Mesenteric fat pad (tissue), 1 donor: ENCODE measurements around the gene LAMTOR5. TPM values are rescaled to one million over a fixed set of nuclear protein-coding genes. Genes with fewer than 3 reads are reported as not detected.
"Not testable (repeated sequence)": the region's sequence is repeated elsewhere in the genome, so short reads cannot be mapped to it uniquely, and the experiment has no call there.

Source experiments
- DNase-seq: peaks from one replicate; pipeline ENCODE4 v3.0.0-alpha.2; 2020; ENCODE audit warnings: low spot score
- total RNA-seq: library from RNA; stranded (reverse); fragmentation: NEBNext Ultra II Directional; extraction: Animal tissue kit (Norgen Biotek cat#: 25700); gene quantifications from one replicate; pipeline ENCODE4 v1.2.1, GENCODE V29; 2021
- donor health status: DM: yes; HTN: yes; CAD: no.

The LAMTOR5 gene
- total RNA-seq, 1 donor from 2014 or later: 134 TPM

DNA sequence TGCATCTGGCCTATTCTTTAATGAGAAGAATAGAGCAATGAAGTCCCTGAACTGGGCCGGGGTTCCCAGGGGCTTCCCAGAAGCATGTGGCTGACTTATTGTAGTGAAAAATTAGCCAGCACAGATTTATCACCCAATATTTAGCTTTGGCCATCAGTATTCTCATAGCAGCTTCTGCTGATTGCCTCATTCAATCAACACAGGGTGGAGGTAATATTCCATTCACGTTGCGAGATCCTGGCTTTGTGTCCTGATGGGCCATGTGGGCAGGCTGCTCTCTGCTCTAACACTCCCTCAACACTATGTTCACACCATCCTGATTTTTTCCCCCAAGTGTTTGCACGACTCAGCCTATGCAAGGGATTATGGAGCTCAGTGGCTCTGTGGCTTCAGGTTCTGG is 21.5 kb upstream of the LAMTOR5 start:
- no peak for DNase-seq

DNA sequence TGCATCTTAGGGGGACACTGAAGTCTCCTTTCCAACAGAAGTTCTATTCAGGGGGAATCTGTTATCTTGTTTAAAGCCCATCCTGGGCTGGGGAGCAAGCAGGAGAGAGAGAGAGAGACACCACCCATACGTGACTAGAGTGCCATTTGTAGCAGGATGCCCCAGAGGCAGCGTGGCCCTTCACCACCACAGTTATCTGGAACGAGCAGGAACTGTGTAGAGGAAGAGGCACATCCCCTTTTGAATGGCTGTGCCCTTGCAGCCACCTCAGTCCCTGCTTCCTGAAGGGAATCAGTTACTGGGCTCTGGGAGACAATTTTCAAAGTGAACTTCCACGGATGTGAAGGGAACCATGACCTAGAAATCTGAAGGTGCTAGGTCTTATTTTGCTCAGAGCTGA is 19.4 kb upstream of the LAMTOR5 start:
- no peak for DNase-seq

DNA sequence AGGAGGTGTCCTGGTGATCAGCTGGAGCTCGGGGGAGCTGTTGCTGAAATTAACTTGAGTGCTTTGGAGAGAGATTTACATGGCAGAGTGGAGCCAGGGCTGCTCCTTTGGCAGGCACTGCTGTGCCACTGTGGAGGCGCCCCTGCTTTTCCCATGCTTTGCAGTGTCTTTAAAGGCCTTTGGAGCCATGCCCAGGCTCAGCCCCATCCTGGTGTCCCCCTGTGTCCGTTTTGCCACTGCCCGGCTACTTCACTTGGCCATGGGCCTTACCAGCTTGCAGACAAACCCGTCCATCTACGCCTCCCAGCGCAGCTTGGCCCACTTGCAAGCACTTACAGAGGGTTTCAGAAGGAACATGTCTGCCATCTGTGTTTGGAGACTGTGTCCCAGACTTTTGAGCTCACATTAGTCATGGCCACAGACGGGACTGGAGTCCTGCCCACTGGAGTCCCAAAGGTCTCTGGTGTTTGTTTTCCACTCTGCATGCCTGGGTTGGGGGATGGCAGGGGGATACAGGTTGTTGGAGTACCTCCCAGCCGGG is 18.2 kb upstream of the LAMTOR5 start:
- no peak for DNase-seq

DNA sequence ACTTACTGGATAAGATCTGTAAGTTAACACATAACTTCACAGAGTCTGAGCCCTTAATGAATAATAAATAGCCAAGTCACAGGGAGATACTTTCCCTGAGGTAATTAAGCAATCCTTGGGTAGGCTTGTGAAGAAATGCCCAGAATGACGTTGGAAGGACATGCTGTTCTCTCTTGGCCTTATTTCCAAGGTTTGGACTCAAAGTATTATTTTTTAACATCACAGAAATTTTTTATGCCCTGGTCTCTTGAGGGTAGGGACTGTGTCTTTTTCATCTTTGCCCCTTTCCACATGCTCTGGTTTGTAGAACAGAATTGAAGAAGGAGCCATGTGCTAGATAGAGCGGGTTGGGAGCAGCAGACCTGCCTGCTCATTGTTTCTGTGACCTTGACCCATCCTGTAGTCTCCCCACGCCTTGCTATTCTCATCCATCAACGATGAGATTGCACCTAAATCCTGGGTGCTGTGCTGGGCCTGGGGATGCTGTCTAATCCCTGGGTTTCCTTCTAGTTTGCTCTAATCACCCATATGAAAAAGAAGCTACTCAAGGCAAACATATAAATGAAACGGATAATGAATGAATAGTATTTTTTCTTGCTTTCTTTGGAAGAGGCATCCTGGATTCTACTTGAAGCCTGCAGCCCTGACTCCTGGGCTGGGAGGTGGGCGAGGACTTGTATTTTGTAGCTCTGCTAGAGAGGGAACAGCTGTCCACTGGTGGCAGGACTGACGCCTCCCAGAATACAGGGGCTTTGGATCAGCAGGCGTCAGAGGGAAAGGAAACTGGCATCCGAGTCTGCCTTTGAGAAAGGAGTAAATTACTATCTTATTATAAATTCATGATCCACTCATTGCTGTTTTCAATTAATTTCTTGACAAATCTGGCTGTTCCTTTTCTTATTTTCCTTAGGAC is 17.5 kb upstream of the LAMTOR5 start:
- DNase-seq: no peak

DNA sequence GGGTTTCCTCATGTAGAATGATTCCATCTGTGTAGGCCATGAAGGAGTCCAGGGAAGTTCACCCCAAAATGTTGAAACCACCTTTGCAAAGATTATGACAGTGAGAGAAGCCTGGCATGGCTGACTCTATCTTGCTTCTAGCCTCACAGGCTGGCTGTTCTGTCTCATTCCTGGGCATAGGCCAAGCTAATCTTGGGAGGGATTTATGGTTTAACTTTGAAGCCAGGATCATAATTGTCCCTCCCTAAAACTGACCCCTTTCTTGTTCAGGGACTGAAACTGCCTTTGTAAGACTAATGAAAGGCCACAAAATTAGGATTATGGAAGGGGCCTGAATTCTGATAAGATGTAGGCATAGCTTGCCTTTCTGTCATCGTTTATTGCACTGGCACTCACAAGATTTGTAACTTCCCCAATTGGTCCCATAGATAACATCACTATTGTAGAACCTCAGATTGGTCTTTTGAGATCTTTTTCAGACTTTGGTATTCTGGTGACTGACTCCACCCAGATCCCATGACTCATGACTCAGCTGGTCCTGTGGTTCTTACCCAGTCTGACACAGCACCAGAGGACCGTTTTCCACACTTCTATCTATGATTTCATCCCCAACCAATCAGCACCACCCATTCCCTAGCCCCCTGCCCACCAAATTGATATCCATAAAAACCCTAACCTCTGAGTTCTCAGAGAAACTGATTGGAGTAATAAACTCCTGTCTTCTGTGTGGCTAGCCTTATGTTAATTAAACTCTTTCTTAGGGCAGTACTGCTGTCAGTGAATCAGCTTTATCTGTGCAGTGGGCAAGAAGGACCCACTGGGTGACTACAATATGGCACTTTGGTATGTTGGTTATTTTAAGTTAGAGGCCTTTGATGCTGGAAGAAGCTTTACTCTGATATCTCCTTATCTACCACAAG is 13.6 kb upstream of the LAMTOR5 start:
- DNase-seq: no peak

DNA sequence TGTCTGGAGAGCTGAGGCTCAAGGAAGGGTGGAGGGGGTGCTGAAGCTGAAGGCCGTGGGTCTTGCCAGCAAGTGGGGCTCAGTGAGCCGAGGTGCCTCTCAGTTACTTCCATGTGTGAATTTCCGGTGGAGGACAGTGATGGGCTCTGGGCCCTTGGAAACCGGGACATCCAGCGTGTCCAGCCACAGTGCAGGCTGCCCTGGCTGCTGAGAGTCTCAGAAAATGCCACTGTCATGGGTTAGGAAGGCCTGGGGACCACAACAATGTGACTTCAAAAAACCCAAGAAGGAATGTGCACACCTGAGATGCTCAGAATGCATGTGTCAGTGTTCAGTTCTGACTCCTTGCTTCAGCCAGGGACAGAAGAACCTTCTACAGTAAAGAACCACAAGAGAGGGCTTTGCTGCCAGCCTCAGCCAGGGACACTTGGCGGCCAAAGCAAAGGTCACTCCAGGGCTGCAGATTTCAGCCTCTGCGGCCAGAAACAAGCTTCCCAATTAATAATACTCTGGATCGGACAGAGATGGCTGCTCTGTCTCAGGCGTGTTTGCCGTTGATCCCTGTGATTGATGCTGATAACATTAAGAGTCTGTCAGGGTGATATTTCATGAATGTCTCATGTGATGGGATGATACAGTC is 12.6 kb upstream of the LAMTOR5 start:
- no peak for DNase-seq

DNA sequence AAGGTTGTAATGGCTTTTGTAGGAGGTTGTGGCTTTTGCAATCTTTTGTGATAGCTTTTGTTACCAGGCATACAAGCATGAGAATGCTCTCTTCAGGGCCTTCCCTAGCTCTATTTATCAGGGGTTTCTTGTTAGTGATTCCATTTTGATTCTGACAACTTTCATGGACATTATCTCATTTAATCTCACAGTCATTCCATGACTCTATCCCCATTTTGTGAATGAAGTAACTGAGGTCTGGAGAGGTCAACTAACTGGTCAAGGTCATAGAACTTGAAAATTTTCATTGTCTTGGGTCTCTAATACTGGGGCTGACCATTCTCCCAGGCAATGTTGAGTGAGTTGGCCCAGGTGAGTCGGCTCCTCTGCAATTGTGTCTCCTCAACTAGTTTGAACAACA is 11.2 kb upstream of the LAMTOR5 start:
- no peak for DNase-seq

DNA sequence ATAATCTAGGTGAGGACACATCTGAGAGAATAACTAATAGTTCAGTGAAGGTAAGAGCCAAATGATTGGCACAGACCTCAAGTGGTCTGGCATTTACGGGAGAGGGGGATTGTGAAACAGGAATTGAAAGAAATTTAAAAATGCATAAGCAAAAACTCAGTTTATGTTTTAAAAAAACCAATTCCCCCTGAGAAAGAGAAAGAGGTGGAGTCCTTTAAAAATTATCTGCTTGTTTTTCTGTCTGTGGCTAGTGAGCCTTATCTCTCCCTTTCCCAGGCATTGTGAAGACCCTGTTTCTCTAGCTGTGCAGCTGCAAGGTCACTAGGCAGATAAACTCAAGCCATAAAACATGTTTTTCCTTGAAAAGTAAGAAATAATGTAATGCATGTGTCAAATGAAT is 5.6 kb upstream of the LAMTOR5 start:
- not testable (repeated sequence) for DNase-seq

DNA sequence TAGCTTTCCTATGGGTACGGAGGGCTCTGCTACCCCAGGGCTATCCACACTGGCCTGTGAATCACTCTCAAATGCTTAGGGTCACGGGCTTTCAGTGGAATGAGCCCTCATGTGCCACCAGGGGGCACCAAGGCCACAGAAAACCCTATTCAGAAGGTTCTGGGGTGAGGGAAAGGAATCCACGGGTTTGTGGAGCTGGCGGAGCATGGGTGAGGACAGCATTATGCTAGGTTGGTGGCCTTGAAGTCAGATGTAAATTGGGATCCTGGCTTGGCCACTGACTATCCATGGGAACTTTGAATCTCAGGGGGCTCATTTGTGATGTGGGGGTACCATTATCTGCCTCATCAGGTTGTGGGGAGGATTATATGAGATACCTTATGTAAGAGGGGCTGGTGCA is 5.1 kb upstream of the LAMTOR5 start:
- no peak for DNase-seq

DNA sequence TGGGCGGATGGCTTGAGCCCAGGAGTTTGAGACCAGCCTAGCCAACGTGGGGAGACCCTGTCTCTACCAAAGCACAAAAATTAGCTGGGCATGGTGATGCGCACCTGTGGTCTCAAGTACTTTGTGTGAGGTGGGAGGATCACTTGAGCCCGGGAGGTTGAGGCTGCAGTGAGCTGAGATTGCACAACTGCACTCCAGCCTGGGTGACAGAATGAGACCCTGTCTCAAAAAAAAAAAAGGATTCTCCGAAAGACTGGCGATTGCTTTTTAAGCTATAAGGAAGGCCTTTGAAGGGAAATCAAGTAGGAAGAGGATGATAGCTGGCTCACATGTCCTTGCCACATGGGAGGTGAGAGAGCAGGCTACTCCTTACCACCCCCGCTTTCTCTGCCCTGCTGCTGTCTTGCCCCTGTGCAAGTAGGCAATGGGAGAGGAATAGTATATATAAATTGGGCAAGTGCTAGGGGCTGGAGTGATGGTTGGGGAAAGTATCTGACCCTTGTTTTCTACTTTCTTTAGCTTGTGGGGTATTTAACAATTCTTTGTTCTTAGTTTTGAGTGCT is 3.8 kb upstream of the LAMTOR5 start:
- DNase-seq: no peak

DNA sequence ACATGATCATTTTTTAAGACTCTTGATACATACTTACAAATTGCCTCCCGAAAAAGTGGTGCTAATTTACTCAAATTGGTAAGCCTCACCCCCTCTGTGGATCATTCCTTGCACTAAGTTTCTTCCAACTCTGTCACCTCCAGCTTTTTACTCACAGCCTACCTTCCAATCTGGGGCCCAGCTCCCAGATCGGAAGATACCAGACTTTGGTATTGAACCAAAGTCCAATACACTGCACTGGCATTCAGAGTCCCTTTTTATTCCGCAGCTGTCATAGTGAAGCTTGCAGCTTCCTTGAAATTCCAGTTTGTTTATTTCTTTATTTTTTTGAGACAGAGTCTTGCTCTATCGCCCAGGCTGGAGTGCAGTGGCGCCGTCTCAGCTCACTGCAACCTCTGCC is 1.8 kb upstream of the LAMTOR5 start:
- DNase-seq: no peak

DNA sequence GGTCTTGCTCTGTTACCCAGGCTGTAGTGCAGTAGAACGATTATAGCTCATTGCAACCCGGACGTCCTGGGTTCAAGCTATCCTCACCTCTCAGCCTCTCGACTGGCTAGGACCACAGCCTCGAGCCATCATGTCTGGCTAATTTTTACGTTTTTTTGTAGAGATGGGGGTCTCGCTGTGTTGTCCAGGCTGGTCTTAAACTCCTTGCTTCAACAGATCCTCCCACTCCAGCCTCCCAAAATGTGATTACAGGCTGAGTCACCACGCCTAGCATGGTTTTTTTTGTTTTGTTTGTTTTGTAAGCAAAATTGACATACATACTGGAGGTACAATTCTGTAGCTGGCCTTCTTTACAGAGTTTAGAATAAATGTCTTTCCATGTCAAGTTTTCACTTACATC is 994 bp upstream of the LAMTOR5 start:
- no peak for DNase-seq

DNA sequence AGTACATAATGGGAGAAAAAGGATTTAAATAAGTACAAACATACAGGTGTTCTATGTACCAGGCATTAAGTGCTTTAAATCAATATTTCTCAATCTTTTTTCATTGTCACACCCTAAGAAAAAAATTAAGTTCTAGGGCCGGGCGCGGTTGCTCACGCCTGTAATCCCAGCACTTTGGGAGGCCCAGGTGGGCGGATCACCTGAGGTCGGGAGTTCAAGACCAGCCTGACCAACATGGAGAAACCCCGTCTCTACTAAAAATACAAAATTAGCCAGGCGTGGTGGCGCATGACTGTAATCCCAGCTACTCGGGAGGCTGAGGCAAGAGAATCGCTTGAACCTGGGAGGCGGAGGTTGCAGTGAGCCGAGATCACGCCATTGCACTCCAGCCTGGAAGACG is 1.1 kb downstream of the LAMTOR5 start:
- not testable (repeated sequence) for DNase-seq

DNA sequence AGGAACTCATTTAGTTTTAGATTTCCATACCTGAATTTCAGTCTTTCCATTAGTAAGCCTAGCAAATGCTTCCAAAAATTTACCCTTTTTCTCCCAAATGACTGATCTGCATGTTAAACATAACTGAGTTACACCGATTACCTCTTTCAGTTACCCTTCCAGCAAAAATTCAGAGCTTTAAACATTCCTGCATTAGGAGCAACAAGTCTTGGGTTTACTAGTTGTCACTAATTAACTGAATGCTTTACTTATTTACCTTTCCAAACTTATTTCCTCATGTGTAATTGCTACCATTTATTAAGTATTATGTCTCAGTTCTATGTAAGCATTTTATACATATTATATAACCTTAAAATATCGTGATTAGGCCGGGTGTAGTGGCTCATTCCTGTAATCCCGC is 3.1 kb downstream of the LAMTOR5 start:
- no peak for DNase-seq

DNA sequence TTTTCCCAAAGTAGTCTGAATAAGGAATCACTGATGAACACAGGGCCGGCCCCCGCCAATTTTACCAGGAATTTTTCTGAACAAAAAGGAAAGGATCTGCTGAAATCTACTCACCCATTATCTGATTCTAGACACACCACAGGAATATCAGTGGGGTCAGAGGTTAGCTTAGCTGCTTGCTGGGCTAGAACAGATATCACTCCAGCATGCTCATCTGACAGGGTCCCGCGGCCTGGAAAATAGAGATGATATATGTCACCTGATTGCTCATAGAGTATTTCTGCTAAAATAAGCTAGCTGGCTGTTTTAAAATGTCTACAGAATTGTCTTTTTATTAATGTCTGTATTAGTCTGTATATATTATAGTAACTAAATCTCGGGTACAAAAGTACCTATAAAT is 3.7 kb downstream of the LAMTOR5 start:
- DNase-seq: no peak

DNA sequence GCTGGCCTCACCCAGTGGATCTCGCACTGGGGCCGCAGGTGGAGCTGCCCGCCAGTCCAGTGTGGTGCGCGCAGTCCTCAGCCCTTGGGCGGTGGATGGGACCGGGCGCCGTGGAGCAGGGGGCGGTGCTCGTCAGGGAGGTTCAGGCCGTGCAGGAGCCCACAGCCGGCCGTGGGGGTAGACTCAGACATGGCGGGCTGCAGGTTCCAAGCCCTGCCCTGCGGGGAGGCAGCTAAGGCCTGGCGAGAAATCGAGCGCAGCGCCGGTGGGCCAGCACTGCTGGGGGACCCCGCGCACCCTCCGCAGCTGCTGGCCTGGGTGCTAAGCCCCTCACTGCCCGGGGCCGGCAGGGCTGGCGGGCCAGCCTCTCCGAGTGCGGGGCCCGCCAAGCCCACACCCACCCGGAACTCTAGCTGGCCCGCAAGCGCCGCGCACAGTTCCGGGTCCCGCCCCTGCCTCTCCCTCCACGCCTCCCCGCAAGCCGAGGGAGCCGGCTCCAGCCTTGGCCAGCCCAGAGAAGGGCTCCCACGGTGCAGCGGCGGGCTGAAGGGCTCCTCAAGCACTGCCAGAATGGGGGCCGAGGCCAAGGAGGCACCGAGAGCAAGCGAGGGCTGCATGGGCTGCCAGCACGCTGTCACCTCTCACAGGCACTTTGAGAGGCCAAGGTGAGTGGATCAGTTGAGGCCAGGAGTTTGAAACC is 11.1 kb downstream of the LAMTOR5 start:
- DNase-seq: not testable (repeated sequence)

DNA sequence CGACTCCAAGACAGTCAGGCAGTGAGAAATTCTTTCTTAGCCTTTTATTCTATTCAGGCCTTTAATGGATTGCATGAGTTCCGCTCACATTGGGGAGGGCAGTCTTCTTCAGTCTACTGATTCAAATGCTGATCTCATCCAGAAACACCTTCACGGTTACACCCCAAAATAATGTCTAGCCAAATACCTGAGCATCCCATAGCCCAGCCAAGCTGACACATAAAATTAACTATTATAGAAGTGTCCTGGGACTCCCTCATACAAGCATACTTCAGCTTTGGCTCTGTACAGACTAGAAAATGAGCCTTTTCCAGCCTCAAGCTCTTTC is 13.0 kb downstream of the LAMTOR5 start:
- DNase-seq: no peak

DNA sequence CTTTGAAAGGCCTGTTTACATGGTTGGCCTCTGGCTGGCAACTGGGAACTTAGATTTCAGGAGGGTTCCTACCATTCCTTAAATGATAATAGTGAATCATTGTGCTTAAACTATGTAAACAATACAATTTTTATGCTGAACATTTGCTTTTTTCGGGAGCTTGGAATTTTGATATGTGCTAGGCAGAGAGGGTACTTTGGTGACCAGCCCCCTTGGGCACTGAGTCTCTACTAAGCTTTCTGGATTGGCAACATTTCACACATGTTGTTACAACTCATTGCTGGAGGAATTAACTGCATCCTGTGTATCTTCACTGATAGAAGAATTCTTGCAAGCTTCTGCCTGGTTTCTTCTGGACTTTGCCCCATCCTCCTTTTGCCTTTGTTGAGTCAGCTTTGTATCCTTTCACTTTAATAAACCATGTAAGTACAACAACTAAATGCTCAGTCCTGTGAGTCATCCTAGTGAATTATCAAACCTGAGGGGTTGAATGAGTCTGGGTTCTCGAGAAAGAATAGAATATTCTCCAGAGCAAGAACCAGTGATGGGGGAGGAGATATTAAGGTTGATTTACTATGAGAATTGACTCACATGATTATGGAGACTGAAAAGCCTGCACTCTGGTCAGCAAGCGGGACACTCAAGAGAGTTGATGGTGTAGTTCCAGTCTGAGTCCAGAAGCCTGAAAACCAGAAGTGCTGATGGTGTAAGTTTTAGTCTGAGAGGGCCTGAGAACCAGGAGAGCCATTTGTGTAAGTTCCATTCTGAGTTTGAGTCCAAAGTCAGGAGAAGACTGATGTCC is 13.6 kb downstream of the LAMTOR5 start:
- no peak for DNase-seq

DNA sequence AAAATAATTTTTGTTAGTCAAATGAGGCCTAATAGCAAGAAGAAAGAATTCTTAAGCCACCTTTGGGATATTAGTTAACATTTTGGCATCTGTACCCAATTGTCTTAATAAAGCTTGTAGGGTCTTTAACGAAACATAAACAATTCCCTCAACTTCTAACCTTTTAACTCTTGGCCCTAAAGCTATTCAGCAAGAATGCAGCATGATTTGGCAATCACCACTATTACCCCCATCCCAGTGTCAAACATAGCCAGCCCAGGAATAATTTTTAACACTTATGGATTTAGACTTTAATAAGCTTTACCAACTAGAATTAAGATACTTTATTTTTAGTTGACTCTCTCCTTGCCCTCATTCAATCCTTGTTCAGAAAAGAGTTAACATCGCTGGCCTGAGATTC is 14.2 kb downstream of the LAMTOR5 start:
- no peak for DNase-seq
